GM23338 (cell line): Measurements from ENCODE around the gene LARGE1.

Source experiments
- CREB1 ChIP-seq: fragments of 250-450 bp; sonication (Bioruptor Pico); IDR thresholded peaks from 2 replicates; pipeline ENCODE4 v1.5.0; 2020; ENCODE audit warnings: low read depth, mild to moderate bottlenecking, moderate library complexity
- CTCF ChIP-seq, 2 experiments: fragments of 200-600 bp in 1 of 2; sonication (generic) in 1 of 2; conservative IDR thresholded peaks; 2 replicates each; pipeline versions ENCODE4 v1.5.1 to v1.6.1; 2016 to 2017; ENCODE audit warnings: antibody characterized with exemption in 2 of 2, low read depth in 2 of 2, mild to moderate bottlenecking in 2 of 2, moderate library complexity in 1 of 2
- ETS1 ChIP-seq: IDR thresholded peaks from 2 replicates; pipeline ENCODE4 v1.6.1; 2016; ENCODE audit warnings: antibody characterized with exemption
- EZH2 ChIP-seq: fragments of 200-600 bp; sonication (generic); IDR thresholded peaks from one replicate; pipeline ENCODE4 v1.8.0; 2017; ENCODE audit warnings: antibody characterized with exemption, mild to moderate bottlenecking, low read depth; ENCODE audit not compliant: unreplicated experiment
- EZH2phosphoT487 ChIP-seq: fragments of 200-600 bp; sonication (generic); IDR thresholded peaks from one replicate; pipeline ENCODE4 v1.8.1; 2018; ENCODE audit warnings: antibody characterized with exemption; ENCODE audit not compliant: unreplicated experiment
- NANOG ChIP-seq: IDR thresholded peaks from 2 replicates; pipeline ENCODE4 v1.6.1; 2016; ENCODE audit warnings: antibody characterized with exemption, borderline replicate concordance
- POLR2AphosphoS5 ChIP-seq: IDR thresholded peaks from 2 replicates; pipeline ENCODE4 v1.6.1; 2016; ENCODE audit warnings: antibody characterized with exemption, low read depth
- REST ChIP-seq: IDR thresholded peaks from one replicate; pipeline ENCODE4 v1.6.1; 2018; ENCODE audit warnings: antibody characterized with exemption; ENCODE audit not compliant: unreplicated experiment
- ZNF114 ChIP-seq: fragments of 250-450 bp; sonication (Bioruptor Pico); IDR thresholded peaks from 2 replicates; pipeline ENCODE4 v1.5.0; 2020; ENCODE audit warnings: mild to moderate bottlenecking, moderate library complexity
- ZNF331 ChIP-seq: fragments of 250-450 bp; sonication (Bioruptor Pico); IDR thresholded peaks from 2 replicates; pipeline ENCODE4 v1.5.0; 2020; ENCODE audit warnings: low read depth, mild to moderate bottlenecking, moderate library complexity

GRCh38 chr22:33682927-33683326 is 237.3 kb downstream of the LARGE1 start:
- TF ChIP-seq CTCF (conservative IDR thresholded peaks at IDR 0.05; ENCODE audit: low read depth in 2 of 2) = no peak
- no peak for TF ChIP-seq REST
- no peak for TF ChIP-seq ETS1
- TF ChIP-seq EZH2 = no peak
- TF ChIP-seq ZNF114 (CRISPR knock-in tag) = no peak
- TF ChIP-seq POLR2AphosphoS5 = no peak
- TF ChIP-seq NANOG = no peak
- no peak for TF ChIP-seq CREB1 (CRISPR knock-in tag)
- TF ChIP-seq EZH2phosphoT487 = no peak
- no peak for TF ChIP-seq ZNF331
